NCI-H345 treated with DMSO at 0.1 percent for 48 hours (cell line): Measurements from ENCODE around the gene ATP2A3.
A peak's percentile ranks its signal among the peaks of the same experiment; 100 is the strongest.

Source experiments
- DNase-seq: peaks from one replicate; lab custom pipeline; 2025; ENCODE audit not compliant: unreplicated experiment; lab: John Stamatoyannopoulos, UW

ATP2A3 gene

GRCh38 chr17:3893003-3893719 is 71.1 kb downstream of the ATP2A3 start, which contains the start of gene CAMKK1:
Gene CAMKK1 (minus strand): TSS chr17:3893053. CDS start chr17:3885687, 7,366 bp downstream.
- peak; percentile 76 for DNase-seq

GRCh38 chr17:3892095-3892998 is 71.9 kb downstream of the ATP2A3 start:
- DNase-seq: no peak

- no peak for DNase-seq
Measured at GRCh38 chr17:3891626-3892094, 72.6 kb downstream of the ATP2A3 start.

- DNase-seq: no peak
Measured at GRCh38 chr17:3890878-3891219, 73.4 kb downstream of the ATP2A3 start.

- DNase-seq: no peak
Measured at GRCh38 chr17:3890082-3890877, 74.0 kb downstream of the ATP2A3 start.

- DNase-seq: no peak
Measured at GRCh38 chr17:3889325-3890012, 74.8 kb downstream of the ATP2A3 start.

- DNase-seq: no peak
Measured at GRCh38 chr17:3888343-3889171, 75.7 kb downstream of the ATP2A3 start.

GRCh38 chr17:3887804-3888203 is 76.4 kb downstream of the ATP2A3 start:
- DNase-seq: no peak

GRCh38 chr17:3887394-3887793 is 76.8 kb downstream of the ATP2A3 start:
- DNase-seq: no peak

GRCh38 chr17:3886776-3887175 is 77.5 kb downstream of the ATP2A3 start:
- no peak for DNase-seq

- no peak for DNase-seq
Measured at GRCh38 chr17:3885970-3886369, 78.3 kb downstream of the ATP2A3 start.

- DNase-seq: no peak
Measured at GRCh38 chr17:3885271-3885670, 79.0 kb downstream of the ATP2A3 start.

- DNase-seq: no peak
Measured at GRCh38 chr17:3884188-3884587, 80.0 kb downstream of the ATP2A3 start.

- DNase-seq: no peak
Measured at GRCh38 chr17:3882276-3882675, 82.0 kb downstream of the ATP2A3 start.

- no peak for DNase-seq
Measured at GRCh38 chr17:3880983-3881382, 83.3 kb downstream of the ATP2A3 start.

GRCh38 chr17:3879591-3880417 is 84.4 kb downstream of the ATP2A3 start:
- no peak for DNase-seq

GRCh38 chr17:3879186-3879585 is 85.1 kb downstream of the ATP2A3 start:
- no peak for DNase-seq

GRCh38 chr17:3877220-3877619 is 87.0 kb downstream of the ATP2A3 start:
- DNase-seq: no peak

- no peak for DNase-seq
Measured at GRCh38 chr17:3875317-3875716, 88.9 kb downstream of the ATP2A3 start.
